Endothelial cell of umbilical vein (primary cell): ENCODE data around the gene DNAJC17. TPM values are rescaled to one million over a fixed set of nuclear protein-coding genes. Genes with fewer than 3 reads are reported as not detected.

Source experiments
- BruUV-seq: library from RNA; stranded (reverse); fragments of 400-500 nt; replicated peaks from 2 replicates; lab custom pipeline; 2021; lab: Mats Ljungman, UMichigan
- CTCF ChIA-PET: fragments of 300-600, 350-600 bp; sonication (Branson Sonifier 250); formaldehyde crosslinking; loops from one replicate; lab custom pipeline; 2021; ENCODE audit warnings: antibody characterized with exemption, inconsistent platforms; lab: Charles Lee
- POLR2A ChIA-PET: fragments of 300-600, 350-600 bp; sonication (Branson Sonifier 250); formaldehyde crosslinking; loops from one replicate; lab custom pipeline; 2021; ENCODE audit warnings: antibody characterized with exemption, inconsistent platforms; lab: Charles Lee
- DNase-seq: peaks from one replicate; pipeline ENCODE4 v3.0.0-alpha.2; 2011; ENCODE audit warnings: low read depth, low spot score
- FAIRE-seq: peaks from 2 replicates; lab custom pipeline; 2011; peaks lifted over from hg19 to GRCh38; lab: Jason Lieb, UNC
- H2AFZ ChIP-seq: 2 replicates; pipeline ENCODE4 v1.6.0; 2012; ENCODE audit warnings: low read depth, low read length, control low read depth, inconsistent platforms
- H3K27ac ChIP-seq: 2 replicates; pipeline ENCODE4 v1.5.1; 2011; ENCODE audit warnings: low read depth, mild to moderate bottlenecking, control low read depth, low read length, moderate library complexity; ENCODE audit not compliant: insufficient read depth
- H3K27me3 ChIP-seq, 2 experiments: 2 replicates each; pipeline versions ENCODE4 v1.6.0 to v1.6.1; 2011; ENCODE audit warnings: low read length in 2 of 2, mixed read lengths in 1 of 2; ENCODE audit not compliant: control insufficient read depth in 2 of 2, insufficient read depth in 2 of 2
- H3K36me3 ChIP-seq, 2 experiments: 2 replicates in 1 of 2; 3 replicates in 1 of 2; pipeline ENCODE4 v1.5.1; 2011; ENCODE audit warnings: low read length in 2 of 2, mild to moderate bottlenecking in 1 of 2, moderate library complexity in 1 of 2; ENCODE audit not compliant: control insufficient read depth in 2 of 2, insufficient read depth in 2 of 2; ENCODE audit errors: extremely low read depth in 1 of 2
- H3K4me1 ChIP-seq: 3 replicates; pipeline ENCODE4 v1.5.1; 2011; ENCODE audit warnings: mild to moderate bottlenecking, low read length; ENCODE audit not compliant: control insufficient read depth, insufficient read depth; ENCODE audit errors: extremely low read depth
- H3K4me2 ChIP-seq: 2 replicates; pipeline ENCODE4 v1.6.1; 2011; ENCODE audit warnings: low read length, control low read depth, mixed read lengths; ENCODE audit not compliant: insufficient read depth
- H3K4me3 ChIP-seq, 3 experiments: fragments of 200-600 bp in 1 of 3; sonication (generic), shearing (Covaris generic) in 1 of 3; replicated peaks in 1 of 3; 2 replicates each; pipeline ENCODE4 v1.5.1; 2011 to 2016; ENCODE audit warnings: control low read depth in 3 of 3, low read length in 3 of 3, mild to moderate bottlenecking in 2 of 3, inconsistent platforms in 1 of 3, low read depth in 1 of 3, moderate library complexity in 1 of 3; ENCODE audit not compliant: insufficient read depth in 1 of 3
- H3K79me2 ChIP-seq: 2 replicates; pipeline ENCODE4 v1.6.0; 2012; ENCODE audit warnings: low read length, inconsistent platforms; ENCODE audit not compliant: control insufficient read depth, insufficient read depth
- H3K9ac ChIP-seq: replicated peaks from 2 replicates; pipeline ENCODE3; 2011; ENCODE audit warnings: low read length, control low read depth; ENCODE audit not compliant: insufficient read depth; ENCODE audit errors: extremely low read depth
- H3K9me1 ChIP-seq: replicated peaks from 3 replicates; pipeline ENCODE4 v1.6.0; 2011; ENCODE audit warnings: mild to moderate bottlenecking, low read length; ENCODE audit not compliant: control insufficient read depth, insufficient read depth; ENCODE audit errors: extremely low read depth
- H3K9me3 ChIP-seq: replicated peaks from 2 replicates; pipeline ENCODE4 v1.5.1; 2012; ENCODE audit warnings: low read length, inconsistent platforms; ENCODE audit not compliant: control insufficient read depth, insufficient read depth
- H4K20me1 ChIP-seq: replicated peaks from 2 replicates; pipeline ENCODE3; 2011; ENCODE audit warnings: mild to moderate bottlenecking, low read length; ENCODE audit not compliant: control insufficient read depth, insufficient read depth; ENCODE audit errors: extremely low read depth
- CTCF ChIP-seq, 2 donors: IDR thresholded peaks; 1 replicate in 1 of 2; 2 replicates in 1 of 2; pipeline ENCODE4 v1.5.1; 2011; ENCODE audit warnings: low read length in 2 of 2, mild to moderate bottlenecking in 2 of 2, moderate library complexity in 2 of 2, control low read depth in 1 of 2, inconsistent platforms in 1 of 2, low read depth in 1 of 2; ENCODE audit not compliant: insufficient read depth in 1 of 2; ENCODE audit errors: extremely low read depth in 1 of 2
- EZH2 ChIP-seq: IDR thresholded peaks from 2 replicates; pipeline ENCODE4 v1.6.1; 2012; ENCODE audit warnings: borderline replicate concordance, low read depth, mild to moderate bottlenecking, moderate library complexity, low read length, inconsistent platforms; ENCODE audit not compliant: severe bottlenecking
- FOS ChIP-seq: IDR thresholded peaks from 2 replicates; pipeline ENCODE4 v1.6.1; 2011; ENCODE audit warnings: mild to moderate bottlenecking, low read length, moderate library complexity, borderline replicate concordance; ENCODE audit not compliant: insufficient read depth
- GATA2 ChIP-seq: IDR thresholded peaks from 2 replicates; pipeline ENCODE4 v1.7.0; 2011; ENCODE audit warnings: low read depth, mild to moderate bottlenecking, moderate library complexity, mixed read lengths, low read length; ENCODE audit not compliant: insufficient read length, insufficient read depth
- JUN ChIP-seq: IDR thresholded peaks from 2 replicates; pipeline ENCODE4 v1.6.1; 2011; ENCODE audit warnings: borderline replicate concordance, low read depth; ENCODE audit not compliant: insufficient read length, insufficient read depth
- MAX ChIP-seq: IDR thresholded peaks from 2 replicates; pipeline ENCODE4 v1.6.1; 2011; ENCODE audit not compliant: insufficient read depth, insufficient read length
- MYC ChIP-seq: IDR thresholded peaks from one replicate; pipeline ENCODE4 v1.6.1; 2011; ENCODE audit warnings: mild to moderate bottlenecking, low read depth, low read length
- POLR2A ChIP-seq: IDR thresholded peaks from 2 replicates; pipeline ENCODE4 v1.6.1; 2012; ENCODE audit warnings: low read depth, mild to moderate bottlenecking, control low read depth, low read length
- POLR2AphosphoS5 ChIP-seq: IDR thresholded peaks from 2 replicates; pipeline ENCODE4 v1.6.1; 2012; ENCODE audit warnings: low read depth, mild to moderate bottlenecking, control low read depth, low read length, moderate library complexity; ENCODE audit not compliant: insufficient read depth
- dilution Hi-C: fragments of 300-500 bp; cut with MboI; formaldehyde crosslinking; loops from one replicate; pipeline ENCODE4 v1.15.0; 2019; ENCODE audit warnings: low sequenced_read_pairs; ENCODE audit not compliant: extremely low pct_ligation_motif_present
- intact Hi-C: fragments of 100-400 bp; cut with micrococcal nuclease; formaldehyde crosslinking; loops from one replicate; pipeline ENCODE4 v1.10.0; 2022
- polyA plus RNA-seq, 4 experiments: library from polyadenylated mRNA; depleted of rRNA in 3 of 4; stranded (reverse) in 3 of 4; unstranded in 1 of 4; fragments of >200 nt; gene quantifications; 2 replicates each; pipeline versions ENCODE4 v1.2.1 to v1.2.3, GENCODE V29; 2011 to 2012; ENCODE audit warnings: missing spikeins in 1 of 4
- total RNA-seq: library from RNA; stranded (reverse); gene quantifications from 2 replicates; pipeline ENCODE4 v1.2.3, GENCODE V29; 2021

DNAJC17 gene
- total and polyA plus RNA-seq, 2 donors (not counting 3 experiments of a cell fraction or from before 2014, with no cell fraction given): 30.7 to 46.4 TPM

- H3K79me2 ChIP-seq: no peaks in the 10 kb centered on the region
- H3K4me2 ChIP-seq: no peak overlapping the region
- dilution Hi-C loops: no loop called here
- no peak overlapping the region for H3K4me3 ChIP-seq
- POLR2A ChIA-PET: interaction anchor here (0.8 kb wide), 1 partner anchor 21 kb away, joined by 6 read pairs; no protein-coding TSS in a partner anchor
- H3K36me3 ChIP-seq: peaks cover 0 to 4% of the 10 kb centered on the region in 2 experiments
- CTCF ChIA-PET: interaction anchor here (0.8 to 2.9 kb wide), 9 partner anchors 10 to 336 kb away, joined by 3 to 8 read pairs (median 4); partner anchors contain the start of gene VPS18
- BruUV-seq: no TSS peak
- FAIRE-seq (no peak), DNase-seq (no peak)
- TF ChIP-seq FOS (no peak), MYC (no peak), MAX (no peak), POLR2AphosphoS5 (no peak), JUN (no peak), CTCF (IDR thresholded peaks at IDR 0.05; ENCODE audit: extremely low read depth in 1 of 2, insufficient read depth in 1 of 2, low read depth in 1 of 2, low read length in 2 of 2) (no peak), POLR2A (no peak), EZH2 (no peak), GATA2 (no peak)
- H3K4me1 ChIP-seq: peaks cover 42% of the 10 kb centered on the region
- no peak overlapping the region for H3K9ac ChIP-seq
- no peaks in the 10 kb centered on the region for H3K27me3 ChIP-seq
- intact Hi-C loops: loop anchor here (1.0 to 2.0 kb wide), 2 partner anchors 19 to 39 kb away; partner anchors contain the start of genes DNAJC17 and ZFYVE19
- no peaks in the 10 kb centered on the region for H3K9me1 ChIP-seq
- H3K27ac ChIP-seq: no peak overlapping the region
- no peaks in the 10 kb centered on the region for H3K9me3 ChIP-seq
- no peaks in the 10 kb centered on the region for H4K20me1 ChIP-seq
- no peak overlapping the region for H2AFZ ChIP-seq
Observed at GRCh38 chr15:40767838-40768500, 39.3 kb downstream of the DNAJC17 start.
